IMR-90 (cell line): ENCODE measurements around the gene SLC38A9. TPM values are rescaled to one million over a fixed set of nuclear protein-coding genes. Genes with fewer than 3 reads are reported as not detected.

Experiments
- ATAC-seq: fragments of 200-7000 bp; cut with Tn5 transposase; 2 replicates; pipeline ENCODE4 v1.9.1; 2020; ENCODE audit warnings: low read depth, mild to moderate bottlenecking, moderate library complexity
- BruUV-seq: library from RNA; stranded (reverse); fragments of 400-500 nt; replicated peaks from 2 replicates; lab custom pipeline; 2021; lab: Mats Ljungman, UMichigan
- CTCF ChIA-PET: fragments of 300-600 bp; formaldehyde crosslinking; extraction: SDS; loops from one replicate; lab custom pipeline; 2021; ENCODE audit warnings: antibody characterized with exemption; lab: Yijun Ruan, JAX
- POLR2A ChIA-PET: fragments of 300-600 bp; sonication (Branson Sonifier 250); formaldehyde crosslinking; loops from one replicate; lab custom pipeline; 2022; ENCODE audit warnings: antibody characterized with exemption; ENCODE audit not compliant: unreplicated experiment; lab: Charles Lee
- DNase-seq: peaks from one replicate; pipeline ENCODE4 v3.0.0; 2013
- H2AFZ ChIP-seq: replicated peaks from 2 replicates; pipeline ENCODE3; 2013; ENCODE audit warnings: low read length, mild to moderate bottlenecking; ENCODE audit not compliant: poor library complexity
- H2AK5ac ChIP-seq: 2 replicates; pipeline ENCODE4 v1.6.1; 2013; ENCODE audit warnings: low read depth, low read length, inconsistent platforms
- H2AK9ac ChIP-seq: replicated peaks from 2 replicates; pipeline ENCODE3; 2013; ENCODE audit warnings: mild to moderate bottlenecking, low read depth, low read length, moderate library complexity; ENCODE audit not compliant: poor library complexity
- H2BK120ac ChIP-seq: 2 replicates; pipeline ENCODE4 v1.6.1; 2013; ENCODE audit warnings: low read depth, low read length, inconsistent platforms
- H2BK15ac ChIP-seq: 3 replicates; pipeline ENCODE4 v1.6.1; 2013; ENCODE audit warnings: low read depth, low read length, inconsistent platforms
- H2BK20ac ChIP-seq: 2 replicates; pipeline ENCODE4 v1.6.1; 2013; ENCODE audit warnings: low read depth, mild to moderate bottlenecking, inconsistent platforms, low read length, moderate library complexity
- H2BK5ac ChIP-seq: 2 replicates; pipeline ENCODE4 v1.6.1; 2013; ENCODE audit warnings: mild to moderate bottlenecking, low read depth, low read length, inconsistent platforms; ENCODE audit not compliant: poor library complexity, severe bottlenecking
- H3K14ac ChIP-seq: replicated peaks from 2 replicates; pipeline ENCODE4 v1.6.1; 2013; ENCODE audit warnings: low read depth, low read length, inconsistent platforms
- H3K18ac ChIP-seq: 2 replicates; pipeline ENCODE4 v1.6.1; 2013; ENCODE audit warnings: low read depth, low read length, control low read depth
- H3K23ac ChIP-seq: 2 replicates; pipeline ENCODE4 v1.6.1; 2013; ENCODE audit warnings: low read depth, low read length, inconsistent platforms
- H3K27ac ChIP-seq: 2 replicates; pipeline ENCODE4 v1.5.1; 2013; ENCODE audit warnings: mild to moderate bottlenecking, control low read depth, low read length; ENCODE audit not compliant: insufficient read depth
- H3K27me3 ChIP-seq: 2 replicates; pipeline ENCODE4 v1.6.1; 2013; ENCODE audit warnings: low read length; ENCODE audit not compliant: control insufficient read depth, insufficient read depth
- H3K36me3 ChIP-seq: 2 replicates; pipeline ENCODE4 v1.6.1; 2013; ENCODE audit warnings: low read length, mixed read lengths; ENCODE audit not compliant: control insufficient read depth, insufficient read depth
- H3K4ac ChIP-seq: 2 replicates; pipeline ENCODE4 v1.6.1; 2013; ENCODE audit warnings: low read depth, low read length, inconsistent platforms
- H3K4me1 ChIP-seq: 2 replicates; pipeline ENCODE4 v1.6.1; 2013; ENCODE audit warnings: low read length, mixed read lengths; ENCODE audit not compliant: control insufficient read depth, insufficient read depth
- H3K4me2 ChIP-seq: 2 replicates; pipeline ENCODE4 v1.6.1; 2013; ENCODE audit warnings: low read depth, mild to moderate bottlenecking, control low read depth, low read length, moderate library complexity
- H3K4me3 ChIP-seq: 2 replicates; pipeline ENCODE4 v1.5.1; 2013; ENCODE audit warnings: low read depth, mild to moderate bottlenecking, control low read depth, low read length, moderate library complexity; ENCODE audit not compliant: insufficient read depth
- H3K56ac ChIP-seq: 2 replicates; pipeline ENCODE4 v1.6.1; 2013; ENCODE audit warnings: low read length, inconsistent platforms; ENCODE audit not compliant: insufficient read depth; ENCODE audit errors: extremely low read depth
- H3K79me1 ChIP-seq, 2 experiments: 2 replicates each; pipeline ENCODE4 v1.6.1; 2013; ENCODE audit warnings: low read length in 2 of 2, inconsistent platforms in 1 of 2, low read depth in 1 of 2
- H3K9ac ChIP-seq: 2 replicates; pipeline ENCODE4 v1.6.1; 2013; ENCODE audit warnings: low read depth, low read length, control low read depth
- H3K9me1 ChIP-seq: 2 replicates; pipeline ENCODE4 v1.6.1; 2013; ENCODE audit warnings: low read length, inconsistent platforms; ENCODE audit not compliant: insufficient read depth
- H3K9me3 ChIP-seq: 2 replicates; pipeline ENCODE4 v1.6.1; 2013; ENCODE audit warnings: low read length; ENCODE audit not compliant: control insufficient read depth, insufficient read depth
- H4K20me1 ChIP-seq: 2 replicates; pipeline ENCODE4 v1.6.1; 2013; ENCODE audit warnings: low read length, inconsistent platforms; ENCODE audit not compliant: insufficient read depth
- H4K5ac ChIP-seq: 2 replicates; pipeline ENCODE4 v1.6.1; 2013; ENCODE audit warnings: mild to moderate bottlenecking, low read depth, low read length, control low read depth
- H4K8ac ChIP-seq, 2 experiments: 2 replicates each; pipeline ENCODE4 v1.6.1; 2013; ENCODE audit warnings: low read depth in 2 of 2, low read length in 2 of 2, control low read depth in 1 of 2, inconsistent platforms in 1 of 2
- H4K91ac ChIP-seq: 2 replicates; pipeline ENCODE4 v1.6.1; 2013; ENCODE audit warnings: low read depth, low read length, inconsistent platforms; ENCODE audit not compliant: insufficient read depth
- CEBPB ChIP-seq: IDR thresholded peaks from 2 replicates; pipeline ENCODE4 v1.6.1; 2012; ENCODE audit warnings: low read depth, low read length, improper control_type of control experiment
- FOS ChIP-seq: fragments of 150-350 bp; IDR thresholded peaks from 2 replicates; pipeline ENCODE4 v1.6.1; 2016; ENCODE audit warnings: low read depth, low read length
- RAD21 ChIP-seq: IDR thresholded peaks from 2 replicates; pipeline ENCODE4 v1.6.1; 2012; ENCODE audit warnings: low read length, improper control_type of control experiment
- RCOR1 ChIP-seq: IDR thresholded peaks from 2 replicates; pipeline ENCODE4 v1.6.1; 2012; ENCODE audit warnings: mild to moderate bottlenecking, low read length, improper control_type of control experiment; ENCODE audit not compliant: insufficient replicate concordance
- SMC3 ChIP-seq: fragments of 150-350 bp; IDR thresholded peaks from 2 replicates; pipeline ENCODE4 v1.6.1; 2016; ENCODE audit warnings: low read depth, mild to moderate bottlenecking, antibody characterized with exemption, low read length, moderate library complexity
- WGBS, 2 experiments: methylation state at CpG; one replicate each; pipeline versions ENCODE4 v1.1.5 to v1.1.7; 2013; ENCODE audit warnings: missing lambda C conversion rate in 2 of 2; ENCODE audit not compliant: insufficient read length in 1 of 2; ENCODE audit errors: extremely low coverage in 2 of 2; 5-methylcytosine and 5-hydroxymethylcytosine counted together
- dilution Hi-C: fragments of 300-500 bp; cut with HindIII; formaldehyde crosslinking; loops from one replicate; pipeline ENCODE4 v1.14.3; 2018; ENCODE audit warnings: low sequenced_read_pairs; ENCODE audit not compliant: unreplicated experiment
- in situ Hi-C: fragments of 300-500 bp; cut with MboI; formaldehyde crosslinking; loops from 3 replicates; pipeline ENCODE4 v1.14.3; 2019; ENCODE audit warnings: low sequenced_read_pairs, inconsistent platforms, mixed read lengths
- intact Hi-C: fragments of 100-400 bp; cut with micrococcal nuclease; formaldehyde crosslinking; loops from 2 replicates; pipeline ENCODE4 v1.10.0; 2022
- polyA plus RNA-seq, 3 experiments: library from polyadenylated mRNA; depleted of rRNA; stranded (reverse); fragments of >200 nt; gene quantifications; 2 replicates each; pipeline ENCODE4 v1.2.3, GENCODE V29; 2012; ENCODE audit warnings: low replicate concordance in 1 of 3
- total RNA-seq: library from RNA; depleted of rRNA; stranded (reverse); fragments of >200 nt; gene quantifications from 2 replicates; pipeline ENCODE4 v1.2.3, GENCODE V29; 2012

SLC38A9 gene
- total and polyA plus RNA-seq, 2 of the 4 experiments (the other 2 are of a cell fraction) = 10.5 to 24.2 TPM

GRCh38 chr5:55750499-55750898 lies 38.4 kb upstream of the SLC38A9 start:
- no peak for ATAC-seq
- dilution Hi-C loops = no loop called here
- H3K27me3 ChIP-seq = peaks cover 8% of the 10 kb centered on the region
- no peak for TF ChIP-seq SMC3
- no peak for TF ChIP-seq RCOR1
- TF ChIP-seq FOS = no peak
- TF ChIP-seq RAD21 = no peak
- no peak for TF ChIP-seq CEBPB
- H2BK20ac ChIP-seq = no peak overlapping the region
- no peak overlapping the region for H3K23ac ChIP-seq
- no peak overlapping the region for H2AK5ac ChIP-seq
- intact Hi-C loops = no loop called here
- in situ Hi-C loops = no loop called here
- no peak overlapping the region for H2AK9ac ChIP-seq
- no peak overlapping the region for H2BK120ac ChIP-seq
- WGBS, 2 experiments = no CpG with 5 or more reads among the region's 3 CpGs
- H2BK5ac ChIP-seq = no peak overlapping the region
- H3K56ac ChIP-seq = no peak overlapping the region
- H2AFZ ChIP-seq = no peak overlapping the region
- H3K4me3 ChIP-seq = no peak overlapping the region
- no peaks in the 10 kb centered on the region for H4K20me1 ChIP-seq
- no peak overlapping the region for H3K18ac ChIP-seq
- H4K8ac ChIP-seq = no peak overlapping the region
- DNase-seq = no peak
- H2BK15ac ChIP-seq = no peak overlapping the region
- H3K9ac ChIP-seq = no peak overlapping the region
- ChIA-PET POLR2A (no interaction called here), CTCF (no interaction called here)
- H3K4me1 ChIP-seq = no peaks in the 10 kb centered on the region
- no peak overlapping the region for H3K14ac ChIP-seq
- H4K5ac ChIP-seq = no peak overlapping the region
- H3K79me1 ChIP-seq = no peaks in the 10 kb centered on the region
- no TSS peak for BruUV-seq
- H3K4ac ChIP-seq = no peak overlapping the region
- no peak overlapping the region for H4K91ac ChIP-seq
- H3K9me1 ChIP-seq = no peaks in the 10 kb centered on the region
- H3K4me2 ChIP-seq = no peak overlapping the region
- H3K27ac ChIP-seq = no peak overlapping the region
- no peaks in the 10 kb centered on the region for H3K9me3 ChIP-seq
- H3K36me3 ChIP-seq = no peaks in the 10 kb centered on the region
